Measurements from ENCODE around the gene SLC2A13.
"Not testable (repeated sequence)": the region's sequence is repeated elsewhere in the genome, so short reads cannot be mapped to it uniquely, and the experiment has no call there.

The SLC2A13 gene

DNA sequence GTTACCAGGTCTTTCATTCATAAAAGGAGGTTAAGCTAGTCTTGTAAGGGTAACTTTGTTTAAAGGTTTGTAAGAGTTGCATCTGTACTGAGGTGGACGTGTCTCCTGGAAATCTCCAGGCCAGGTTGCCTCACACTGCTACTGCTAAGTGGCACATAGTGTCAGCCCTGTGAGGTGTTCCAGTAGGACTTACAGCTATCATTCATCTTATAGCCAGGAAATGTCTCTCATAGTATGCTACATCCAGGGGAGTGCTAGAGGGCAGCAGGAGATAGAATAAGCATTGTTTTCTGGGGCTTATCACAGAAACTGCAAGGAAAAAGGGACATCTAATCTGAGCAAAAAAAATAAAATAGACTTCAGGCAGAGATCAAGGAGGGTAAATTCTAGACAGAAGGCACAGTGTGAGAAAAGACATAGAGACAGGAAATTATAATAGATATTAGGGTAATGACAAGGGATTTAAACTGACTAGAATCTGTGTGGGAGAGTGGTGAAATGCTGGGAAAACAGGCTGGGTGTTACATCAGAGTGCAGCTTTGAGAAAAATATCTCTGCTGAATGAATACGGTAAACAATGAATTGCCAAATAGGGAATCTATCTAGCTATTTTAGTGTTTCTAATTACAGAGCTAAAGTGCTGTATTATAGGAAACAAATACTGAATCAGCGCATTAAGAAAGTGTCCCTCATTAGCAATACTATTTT is 281.2 kb downstream of the SLC2A13 start:
- Mint-ChIP-seq H3K27ac (no peak overlapping the region), H3K36me3 (no peaks in the 10 kb centered on the region), H3K9me3 (no peaks in the 10 kb centered on the region), H3K4me3 (no peak overlapping the region), H3K4me1 (no peaks in the 10 kb centered on the region)
- DNase-seq (ENCODE audit: low spot score in 2 of 2) (no peak), ATAC-seq (no peak)

- Mint-ChIP-seq H3K36me3 (no peaks in the 10 kb centered on the region), H3K4me1 (no peaks in the 10 kb centered on the region), H3K4me3 (no peak overlapping the region), H3K27ac (no peak overlapping the region), H3K9me3 (peaks cover 3% of the 10 kb centered on the region)
- DNase-seq (ENCODE audit: low spot score in 2 of 2) (no peak), ATAC-seq (no peak)
Measured at GRCh38 chr12:39816671-39817185, 289.2 kb downstream of the SLC2A13 start.

DNA sequence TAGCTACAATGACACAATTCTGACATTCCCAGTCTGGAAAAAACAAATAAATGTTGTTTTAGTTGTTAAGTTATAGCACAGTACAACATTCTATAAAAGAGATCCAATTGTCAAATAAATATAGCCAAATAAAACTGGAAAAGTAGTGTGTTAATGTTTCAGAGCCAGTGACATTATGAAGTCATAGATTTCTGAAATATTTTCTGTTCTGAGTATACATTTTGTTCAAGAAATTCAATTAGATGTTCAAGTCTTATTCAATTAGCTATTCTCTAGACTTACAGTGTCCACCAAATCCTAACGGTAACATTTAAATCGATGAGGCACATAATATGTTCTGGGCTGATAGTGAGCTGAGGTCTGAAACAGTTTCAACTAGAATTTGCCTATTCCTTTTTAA is 290.1 kb downstream of the SLC2A13 start:
- Mint-ChIP-seq H3K27ac (no peak overlapping the region), H3K4me3 (no peak overlapping the region), H3K4me1 (no peaks in the 10 kb centered on the region), H3K9me3 (peaks cover 7% of the 10 kb centered on the region), H3K36me3 (no peaks in the 10 kb centered on the region)
- ATAC-seq = no peak
- no peak for DNase-seq (ENCODE audit: low spot score in 2 of 2)

DNA sequence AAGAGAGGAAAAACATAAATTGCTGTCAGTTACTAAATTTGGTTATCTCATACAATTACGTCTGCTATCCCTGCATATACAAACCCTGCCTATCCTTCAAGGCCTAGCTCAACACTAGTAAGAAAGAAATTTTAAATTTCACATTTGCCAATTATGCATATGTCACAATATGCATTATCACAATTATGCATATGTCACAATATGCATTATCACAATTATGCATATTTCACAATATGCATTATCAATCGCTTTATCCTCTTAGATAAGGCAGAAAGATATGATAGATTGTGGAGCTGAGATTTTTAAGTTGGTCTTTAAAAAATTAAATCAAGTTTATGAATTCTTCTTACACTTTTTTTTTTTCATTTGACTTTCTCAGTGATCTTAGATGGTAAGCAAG is 291.3 kb downstream of the SLC2A13 start:
- Mint-ChIP-seq H3K27ac (no peak overlapping the region), H3K4me1 (no peaks in the 10 kb centered on the region), H3K36me3 (no peaks in the 10 kb centered on the region), H3K9me3 (peaks cover 7% of the 10 kb centered on the region), H3K4me3 (no peak overlapping the region)
- ATAC-seq = no peak
- DNase-seq (ENCODE audit: low spot score in 2 of 2) = no peak

- H3K36me3 Mint-ChIP-seq = no peaks in the 10 kb centered on the region
- ATAC-seq (no peak), DNase-seq (ENCODE audit: low spot score in 2 of 2) (no peak)
- H3K4me3 Mint-ChIP-seq = no peak overlapping the region
- H3K27ac Mint-ChIP-seq = no peak overlapping the region
- H3K4me1 Mint-ChIP-seq = no peaks in the 10 kb centered on the region
- H3K9me3 Mint-ChIP-seq = peaks cover 7% of the 10 kb centered on the region
Measured at GRCh38 chr12:39813776-39814175, 292.1 kb downstream of the SLC2A13 start.

DNA sequence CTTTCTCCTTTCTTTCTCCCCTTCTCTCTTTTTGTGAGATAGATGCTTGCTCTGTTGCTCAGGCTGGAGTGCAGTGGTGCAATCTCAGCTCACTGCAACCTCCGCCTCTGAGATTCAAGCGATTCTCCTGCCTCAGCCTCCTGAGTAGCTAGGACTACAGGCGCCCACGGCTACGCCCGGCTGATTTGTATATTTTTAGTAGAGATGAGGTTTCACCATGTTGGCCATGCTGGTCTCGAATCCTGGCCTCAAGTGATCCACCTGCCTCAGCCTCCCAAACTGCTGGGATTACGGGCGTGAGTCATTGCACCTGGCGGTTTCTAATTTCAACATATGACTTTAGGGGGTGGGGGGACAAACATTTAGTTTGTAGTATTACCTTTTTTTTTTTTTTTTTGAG is 293.4 kb downstream of the SLC2A13 start:
- H3K36me3 Mint-ChIP-seq; ATAC-seq; H3K27ac Mint-ChIP-seq; H3K9me3 Mint-ChIP-seq; DNase-seq (ENCODE audit: low spot score in 2 of 2); H3K4me3 Mint-ChIP-seq; H3K4me1 Mint-ChIP-seq: not testable (repeated sequence)

DNA sequence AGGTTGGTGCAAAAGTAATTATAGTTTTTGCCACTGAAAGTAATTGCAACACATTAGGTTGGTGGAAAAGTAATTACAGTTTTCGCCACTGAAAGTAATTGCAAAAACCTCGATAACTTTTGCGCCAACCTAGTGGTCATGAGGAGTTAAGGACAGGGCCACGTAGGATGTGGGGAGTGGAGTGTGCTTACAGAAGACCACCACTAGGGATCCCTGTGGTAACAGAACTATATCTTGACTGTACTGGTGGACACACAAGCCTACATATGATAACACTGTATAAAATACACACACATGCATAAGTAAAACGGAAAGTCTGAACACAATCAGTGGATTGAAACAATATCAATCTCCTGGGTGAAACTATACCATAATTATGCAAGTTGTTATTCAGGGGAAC is 298.8 kb downstream of the SLC2A13 start:
- ATAC-seq = peak; percentile 60
- Mint-ChIP-seq H3K27ac (no peak overlapping the region), H3K4me1 (peaks cover 9% of the 10 kb centered on the region), H3K9me3 (peaks cover 3% of the 10 kb centered on the region), H3K36me3 (no peaks in the 10 kb centered on the region), H3K4me3 (no peak overlapping the region)
- no peak for DNase-seq (ENCODE audit: low spot score in 2 of 2)

DNA sequence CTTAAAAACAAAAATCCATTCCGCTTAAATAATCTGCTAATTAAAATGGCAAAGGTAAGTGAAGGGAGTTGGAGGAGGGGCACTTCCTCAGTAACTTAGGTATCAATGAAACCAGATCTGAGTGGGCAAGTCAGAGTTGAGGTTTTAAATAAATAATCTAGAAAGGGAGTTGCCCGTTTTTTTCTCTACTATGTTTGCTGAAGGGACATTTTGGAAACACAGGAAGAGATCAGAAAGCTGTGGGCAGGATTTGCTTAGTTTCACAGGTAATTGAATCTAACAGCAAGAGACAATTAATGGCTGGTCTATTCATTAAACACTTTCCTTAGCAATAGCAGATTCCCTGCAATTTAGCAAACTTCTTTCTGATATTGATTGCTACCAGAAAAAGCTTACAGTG is 300.2 kb downstream of the SLC2A13 start:
- Mint-ChIP-seq H3K36me3 (no peaks in the 10 kb centered on the region), H3K9me3 (no peaks in the 10 kb centered on the region), H3K27ac (no peak overlapping the region), H3K4me3 (no peak overlapping the region), H3K4me1 (peaks cover 9% of the 10 kb centered on the region)
- DNase-seq (ENCODE audit: low spot score in 2 of 2) (no peak), ATAC-seq (no peak)

DNA sequence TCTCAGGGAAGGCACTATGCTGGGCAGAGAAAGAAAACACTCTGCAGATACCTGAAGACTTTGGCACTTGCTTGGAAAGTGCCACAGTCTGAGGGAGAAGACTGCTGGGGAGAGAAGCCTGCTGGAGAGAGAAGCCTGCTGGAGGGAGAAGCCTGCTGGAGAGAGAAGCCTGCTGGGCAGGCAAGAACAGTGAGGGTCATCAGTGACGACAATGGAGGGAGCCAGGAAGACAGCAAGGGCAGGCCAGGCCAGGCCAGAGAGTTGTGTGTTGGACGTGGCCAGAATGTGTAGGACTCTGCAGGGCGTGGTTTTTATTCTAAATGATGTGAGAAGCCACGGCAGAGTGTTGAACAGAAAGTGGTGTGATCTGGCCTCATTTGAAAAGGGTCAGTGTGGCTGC is 301.0 kb downstream of the SLC2A13 start:
- Mint-ChIP-seq H3K27ac (no peak overlapping the region), H3K9me3 (no peaks in the 10 kb centered on the region)

GRCh38 chr12:39804479-39804878 is 301.4 kb downstream of the SLC2A13 start:
- H3K27ac Mint-ChIP-seq = no peak overlapping the region
- no peaks in the 10 kb centered on the region for H3K36me3 Mint-ChIP-seq
- no peak for ATAC-seq
- no peak for DNase-seq (ENCODE audit: low spot score in 2 of 2)
- peaks cover 9% of the 10 kb centered on the region for H3K4me1 Mint-ChIP-seq
- H3K9me3 Mint-ChIP-seq = no peaks in the 10 kb centered on the region
- H3K4me3 Mint-ChIP-seq = no peak overlapping the region

More for the DNA sequence above, 301.0 kb downstream of the SLC2A13 start:
- ATAC-seq = peak; percentile 42
- no peaks in the 10 kb centered on the region for H3K36me3 Mint-ChIP-seq
- peaks cover 9% of the 10 kb centered on the region for H3K4me1 Mint-ChIP-seq
- DNase-seq (ENCODE audit: low spot score in 2 of 2) = no peak
- H3K4me3 Mint-ChIP-seq = no peak overlapping the region

GRCh38 chr12:39803151-39803550 is 302.7 kb downstream of the SLC2A13 start:
- no peak overlapping the region for H3K27ac Mint-ChIP-seq
- H3K36me3 Mint-ChIP-seq = no peaks in the 10 kb centered on the region
- H3K4me3 Mint-ChIP-seq = no peak overlapping the region
- no peak for DNase-seq (ENCODE audit: low spot score in 2 of 2)
- no peaks in the 10 kb centered on the region for H3K9me3 Mint-ChIP-seq
- peaks cover 9% of the 10 kb centered on the region for H3K4me1 Mint-ChIP-seq
- no peak for ATAC-seq

- no peaks in the 10 kb centered on the region for H3K9me3 Mint-ChIP-seq
- no peaks in the 10 kb centered on the region for H3K4me1 Mint-ChIP-seq
- ATAC-seq (no peak), DNase-seq (ENCODE audit: low spot score in 2 of 2) (no peak)
- H3K36me3 Mint-ChIP-seq = no peaks in the 10 kb centered on the region
- H3K4me3 Mint-ChIP-seq = no peak overlapping the region
- H3K27ac Mint-ChIP-seq = no peak overlapping the region
Measured at GRCh38 chr12:39798977-39799376, 306.9 kb downstream of the SLC2A13 start.

DNA sequence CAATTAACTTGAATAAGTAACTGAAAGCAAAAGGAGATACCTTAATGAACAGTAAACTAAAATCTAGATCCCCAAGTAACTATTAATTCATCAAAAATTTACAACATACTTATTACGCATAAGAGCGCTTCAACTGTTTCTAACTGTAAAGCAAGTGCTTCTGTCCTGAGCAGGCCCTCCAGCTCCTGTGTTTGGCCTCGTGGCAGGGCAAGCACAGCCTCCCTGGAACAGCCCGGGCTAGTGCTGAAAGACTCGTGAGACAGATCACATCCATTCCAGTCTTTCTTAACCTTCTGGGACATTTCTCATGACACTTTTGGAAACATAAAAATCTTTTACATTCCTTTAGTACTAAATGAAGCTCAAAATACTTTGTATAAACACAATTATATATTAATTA is 307.5 kb downstream of the SLC2A13 start:
- H3K27ac Mint-ChIP-seq = no peak overlapping the region
- no peak overlapping the region for H3K4me3 Mint-ChIP-seq
- no peaks in the 10 kb centered on the region for H3K4me1 Mint-ChIP-seq
- H3K9me3 Mint-ChIP-seq = no peaks in the 10 kb centered on the region
- no peaks in the 10 kb centered on the region for H3K36me3 Mint-ChIP-seq
- ATAC-seq (no peak), DNase-seq (ENCODE audit: low spot score in 2 of 2) (no peak)

- ATAC-seq = no peak
- H3K36me3 Mint-ChIP-seq = no peaks in the 10 kb centered on the region
- DNase-seq (ENCODE audit: low spot score in 2 of 2) = no peak
- no peak overlapping the region for H3K4me3 Mint-ChIP-seq
- no peaks in the 10 kb centered on the region for H3K4me1 Mint-ChIP-seq
- H3K9me3 Mint-ChIP-seq = no peaks in the 10 kb centered on the region
- H3K27ac Mint-ChIP-seq = no peak overlapping the region
Measured at GRCh38 chr12:39795481-39795880, 310.4 kb downstream of the SLC2A13 start.

DNA sequence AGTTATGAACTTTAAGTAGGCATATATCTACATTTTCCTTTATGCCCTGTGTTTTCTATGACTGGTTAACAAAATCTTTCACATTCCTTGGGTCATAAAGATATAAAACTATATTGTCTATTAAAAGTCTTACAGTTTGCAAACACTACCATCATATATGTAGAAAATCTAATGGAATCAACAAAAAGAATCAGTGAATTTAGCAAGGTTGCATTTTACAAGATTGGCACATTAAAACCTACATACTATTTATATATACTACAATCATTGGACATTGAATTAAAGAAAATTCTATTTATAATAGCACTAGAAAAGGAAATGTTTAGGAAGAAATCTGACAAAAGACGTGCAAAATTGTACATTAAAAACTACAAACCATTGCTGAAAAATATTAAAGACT is 312.9 kb downstream of the SLC2A13 start:
- H3K36me3 Mint-ChIP-seq = no peaks in the 10 kb centered on the region
- H3K9me3 Mint-ChIP-seq = no peaks in the 10 kb centered on the region
- ATAC-seq (no peak), DNase-seq (ENCODE audit: low spot score in 2 of 2) (no peak)
- H3K4me3 Mint-ChIP-seq = no peak overlapping the region
- H3K4me1 Mint-ChIP-seq = no peaks in the 10 kb centered on the region
- no peak overlapping the region for H3K27ac Mint-ChIP-seq

DNA sequence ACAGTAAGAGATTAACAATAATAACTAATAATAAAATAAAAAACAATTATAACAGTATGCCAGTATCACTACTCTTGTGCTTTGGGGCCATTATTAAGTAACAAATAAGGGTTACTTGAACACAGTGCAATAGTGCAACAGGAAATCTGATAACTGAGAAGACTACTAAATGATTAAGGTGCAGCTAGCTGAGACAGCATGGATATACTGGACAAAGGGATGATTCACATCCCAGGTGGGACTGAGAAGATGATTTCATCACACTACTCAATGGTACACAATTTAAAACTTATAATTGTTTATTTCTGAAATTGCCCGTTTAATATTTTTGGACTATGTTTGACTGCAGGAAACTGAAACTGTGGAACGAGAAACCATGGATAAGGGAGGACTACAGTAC is 317.6 kb downstream of the SLC2A13 start:
- no peaks in the 10 kb centered on the region for H3K9me3 Mint-ChIP-seq
- no peak overlapping the region for H3K27ac Mint-ChIP-seq

More for the DNA sequence above, 317.6 kb downstream of the SLC2A13 start:
- Mint-ChIP-seq H3K4me3 (no peak overlapping the region), H3K4me1 (no peaks in the 10 kb centered on the region), H3K36me3 (no peaks in the 10 kb centered on the region)
- no peak for ATAC-seq
- DNase-seq (ENCODE audit: low spot score in 2 of 2) = no peak

Data from stimulated activated effector memory CD8-positive, alpha-beta T cell treated with anti-CD3 and anti-CD28 coated beads, Interleukin-12 subunit alpha, Interleukin-12 subunit beta, amount 100 ng/mL, for 72 hours (primary cell).